Activated CD4-positive, alpha-beta T cell treated with anti-CD3 and anti-CD28 coated beads, Interleukin-2, amount 10 ng/mL, durations not matched to agents 24 days and 14 days (primary cell): ENCODE data around the gene ANKRD13C. TPM values are rescaled to one million over a fixed set of nuclear protein-coding genes. Genes with fewer than 3 reads are reported as not detected.
"Not testable (repeated sequence)": the region's sequence is repeated elsewhere in the genome, so short reads cannot be mapped to it uniquely, and the experiment has no call there.

Source experiments
- DNase-seq: peaks from one replicate; pipeline ENCODE4 v3.0.0; 2022
- H3K27ac Mint-ChIP-seq: one replicate; pipeline ENCODE4 v1.8.0; 2022; ENCODE audit warnings: mild to moderate bottlenecking, mixed read lengths
- H3K27me3 Mint-ChIP-seq: one replicate; pipeline ENCODE4 v1.8.0; 2022; ENCODE audit warnings: mixed read lengths
- H3K36me3 Mint-ChIP-seq: one replicate; pipeline ENCODE4 v1.8.0; 2022; ENCODE audit warnings: low read depth, mild to moderate bottlenecking, mixed read lengths
- H3K4me1 Mint-ChIP-seq: one replicate; pipeline ENCODE4 v1.8.0; 2021; ENCODE audit warnings: mixed read lengths
- H3K4me3 Mint-ChIP-seq: one replicate; pipeline ENCODE4 v1.8.0; 2022; ENCODE audit warnings: mild to moderate bottlenecking, moderate library complexity, mixed read lengths
- H3K9me3 Mint-ChIP-seq: one replicate; pipeline ENCODE4 v1.8.0; 2021; ENCODE audit warnings: mixed read lengths
- intact Hi-C: fragments of 100-400 bp; cut with micrococcal nuclease; formaldehyde crosslinking; loops from one replicate; pipeline ENCODE4 v1.15.1; 2023
- total RNA-seq: library from RNA; stranded (reverse); gene quantifications from 2 replicates; pipeline ENCODE4 v1.2.3, GENCODE V29; 2022

The ANKRD13C gene
- total RNA-seq, 1 donor from 2014 or later = 24.6 TPM

- not testable (repeated sequence) for H3K27ac Mint-ChIP-seq, H3K4me3 Mint-ChIP-seq, DNase-seq, H3K36me3 Mint-ChIP-seq, H3K4me1 Mint-ChIP-seq, H3K27me3 Mint-ChIP-seq, H3K9me3 Mint-ChIP-seq
- intact Hi-C loops = loop anchor here (5.0 kb wide), 1 partner anchor 621 kb away; no protein-coding TSS in a partner anchor
These were observed 19.1 kb upstream of the ANKRD13C start for GRCh38 chr1:70373580-70373979.

DNA sequence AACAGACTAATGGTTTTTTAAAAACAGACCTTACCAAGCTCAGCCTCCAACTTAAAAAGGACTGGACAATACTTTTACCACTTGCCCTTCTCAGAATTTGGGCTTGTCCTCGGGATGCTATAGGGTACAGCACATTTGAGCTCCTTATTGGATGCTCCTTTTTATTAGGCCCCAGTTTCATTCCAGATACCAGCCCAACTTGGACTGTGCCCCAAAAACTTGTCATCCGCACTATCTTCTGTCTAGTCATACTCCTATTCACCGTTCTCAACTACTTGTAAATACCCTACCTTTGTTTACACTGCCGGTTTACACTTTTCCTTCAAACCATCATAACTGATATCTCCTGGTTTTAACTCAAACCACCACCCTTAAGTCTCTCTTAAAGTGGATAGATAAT is 17.9 kb upstream of the ANKRD13C start:
- Mint-ChIP-seq H3K4me1 (no peaks in the 10 kb centered on the region), H3K27me3 (no peaks in the 10 kb centered on the region)
- intact Hi-C loops = loop anchor here (5.0 kb wide), 1 partner anchor 620 kb away; no protein-coding TSS in a partner anchor

DNA sequence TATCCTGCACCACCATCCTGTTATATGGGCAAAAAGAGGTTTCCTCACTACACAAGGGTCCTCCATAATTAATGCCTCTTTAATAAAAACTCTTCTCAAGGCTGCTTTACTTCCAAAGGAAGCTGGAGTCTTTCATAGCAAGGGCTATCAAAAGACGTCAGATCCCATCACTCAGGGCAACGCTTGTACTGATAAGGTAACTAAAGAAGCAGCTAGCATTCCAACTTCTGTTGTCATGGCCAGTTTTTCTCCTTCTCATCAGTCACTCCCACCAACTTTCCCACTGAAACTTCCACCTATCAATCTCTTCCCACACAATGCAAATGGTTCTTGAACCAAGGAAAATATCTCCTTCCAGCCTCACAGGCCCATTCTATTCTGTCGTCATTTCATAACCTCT is 17.1 kb upstream of the ANKRD13C start:
- intact Hi-C loops = loop anchor here (5.0 kb wide), 1 partner anchor 619 kb away; no protein-coding TSS in a partner anchor
- H3K27me3 Mint-ChIP-seq, DNase-seq, H3K36me3 Mint-ChIP-seq, H3K9me3 Mint-ChIP-seq, H3K4me1 Mint-ChIP-seq, H3K27ac Mint-ChIP-seq, H3K4me3 Mint-ChIP-seq: not testable (repeated sequence)

More for the DNA sequence above, 17.9 kb upstream of the ANKRD13C start:
- Mint-ChIP-seq H3K9me3 (no peaks in the 10 kb centered on the region), H3K4me3 (no peak overlapping the region), H3K36me3 (peaks cover 2% of the 10 kb centered on the region), H3K27ac (no peak overlapping the region)
- DNase-seq = no peak

DNA sequence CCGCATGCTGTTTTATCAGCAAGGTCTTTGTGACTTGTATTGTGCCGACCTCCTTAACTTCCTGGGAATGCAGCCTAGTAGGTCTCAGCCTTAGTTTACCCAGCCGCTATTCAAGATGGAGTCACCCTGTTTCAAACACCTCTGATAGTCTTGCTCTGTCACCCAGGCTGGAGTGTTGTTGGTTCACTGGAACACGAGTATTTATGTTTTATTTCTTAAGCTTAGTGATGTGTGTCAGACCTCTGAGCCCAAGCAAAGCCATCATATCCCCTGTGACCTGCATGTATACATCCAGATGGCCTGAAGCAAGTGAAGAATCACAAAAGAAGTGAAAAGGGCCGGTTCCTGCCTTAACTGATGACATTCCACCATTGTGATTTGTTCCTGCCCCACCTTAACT is 12.9 kb upstream of the ANKRD13C start:
- DNase-seq, H3K4me3 Mint-ChIP-seq, H3K4me1 Mint-ChIP-seq, H3K9me3 Mint-ChIP-seq, intact Hi-C loops, H3K27ac Mint-ChIP-seq, H3K36me3 Mint-ChIP-seq, H3K27me3 Mint-ChIP-seq: not testable (repeated sequence)

DNA sequence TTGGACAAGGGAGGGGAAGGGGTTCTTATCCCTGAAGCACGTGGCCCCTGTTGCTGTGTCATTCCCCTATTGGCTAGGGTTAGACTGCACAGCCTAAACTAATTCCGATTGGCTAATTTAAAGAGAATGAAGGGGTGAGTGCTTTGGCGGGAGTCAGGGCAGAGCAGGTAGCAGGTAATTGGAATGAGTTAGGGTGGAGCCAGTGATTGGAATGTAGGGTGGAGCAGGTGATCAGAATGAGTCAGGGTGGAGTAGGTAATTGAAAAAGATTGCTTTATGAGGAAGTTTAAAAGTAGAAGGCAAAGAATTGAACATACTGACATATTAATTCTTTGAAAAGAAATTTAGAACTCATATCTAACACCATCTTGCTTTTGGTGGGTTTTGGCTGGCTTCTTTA is 12.5 kb upstream of the ANKRD13C start:
- H3K27me3 Mint-ChIP-seq, H3K36me3 Mint-ChIP-seq, H3K4me1 Mint-ChIP-seq: not testable (repeated sequence)

DNA sequence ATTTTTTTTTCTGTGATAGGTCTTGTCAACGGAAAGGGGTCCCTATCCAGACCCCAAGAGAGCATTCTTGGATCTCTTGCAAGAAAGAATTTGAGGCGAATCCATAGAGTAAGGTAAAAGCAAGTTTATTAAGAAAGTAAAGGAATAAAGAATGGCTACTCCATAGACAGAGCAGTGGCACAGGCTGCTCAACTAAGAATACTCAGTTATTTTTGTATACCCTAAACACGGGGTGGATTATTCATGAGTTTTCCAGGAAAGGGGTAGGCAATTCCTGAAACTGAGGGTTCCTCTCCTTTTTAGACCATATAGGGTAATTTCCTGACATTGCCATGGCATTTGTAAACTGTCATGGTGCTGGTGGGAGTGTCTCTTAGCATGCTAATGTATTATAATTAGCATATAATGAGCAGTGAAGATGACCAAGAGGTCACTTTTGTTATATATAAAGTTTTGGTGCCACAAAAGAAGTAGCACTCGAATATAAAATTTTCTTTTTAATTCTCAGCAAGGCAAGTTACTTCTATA is 12.0 kb upstream of the ANKRD13C start:
- H3K36me3 Mint-ChIP-seq, intact Hi-C loops: not testable (repeated sequence)

More for the DNA sequence above, 12.5 kb upstream of the ANKRD13C start:
- H3K9me3 Mint-ChIP-seq, DNase-seq, intact Hi-C loops, H3K27ac Mint-ChIP-seq, H3K4me3 Mint-ChIP-seq: not testable (repeated sequence)

GRCh38 chr1:70364439-70364838 is 9.9 kb upstream of the ANKRD13C start:
- Mint-ChIP-seq H3K27me3 (no peaks in the 10 kb centered on the region), H3K27ac (no peak overlapping the region), H3K36me3 (peaks cover 4% of the 10 kb centered on the region), H3K9me3 (no peaks in the 10 kb centered on the region), H3K4me1 (peaks cover 4% of the 10 kb centered on the region), H3K4me3 (no peak overlapping the region)
- intact Hi-C loops = no loop called here
- DNase-seq = no peak

More for the DNA sequence above, 12.0 kb upstream of the ANKRD13C start:
- H3K27me3 Mint-ChIP-seq, H3K9me3 Mint-ChIP-seq, H3K4me3 Mint-ChIP-seq, H3K4me1 Mint-ChIP-seq, H3K27ac Mint-ChIP-seq, DNase-seq: not testable (repeated sequence)

DNA sequence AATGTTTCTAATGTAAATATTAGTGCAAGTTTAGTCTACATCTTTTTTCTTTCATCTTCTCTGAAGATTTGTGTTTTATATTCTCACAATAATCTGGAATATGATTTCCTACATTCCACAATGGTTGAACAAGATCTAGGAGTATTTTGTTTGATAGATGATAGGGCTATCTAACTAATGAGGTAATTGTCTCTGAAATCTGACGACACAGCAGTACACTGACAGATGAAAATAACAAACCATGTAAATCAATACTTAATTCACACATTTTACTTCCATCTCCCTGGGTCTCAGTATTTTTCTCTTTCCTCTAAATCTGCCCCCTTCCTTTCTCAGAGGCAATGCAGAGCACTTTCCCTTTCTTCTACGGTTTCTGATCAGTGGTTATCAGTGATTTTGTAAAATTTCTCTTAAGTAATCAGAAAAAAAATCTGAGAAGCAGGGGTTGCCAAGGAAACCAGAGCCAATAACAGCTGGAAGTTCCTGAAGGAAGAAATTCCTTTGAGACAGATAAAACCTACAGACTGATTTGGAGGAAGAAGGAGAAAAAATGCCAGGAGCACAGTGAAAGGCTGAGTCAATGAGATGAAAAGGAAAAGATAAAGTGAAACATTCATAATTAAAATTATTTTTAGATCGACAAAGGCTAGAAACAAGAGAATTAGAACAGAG is 7.3 kb upstream of the ANKRD13C start:
- peaks cover 2% of the 10 kb centered on the region for H3K36me3 Mint-ChIP-seq
- H3K27ac Mint-ChIP-seq = no peak overlapping the region
- no peak for DNase-seq
- H3K4me3 Mint-ChIP-seq = no peak overlapping the region
- intact Hi-C loops = no loop called here
- peaks cover 4% of the 10 kb centered on the region for H3K4me1 Mint-ChIP-seq
- H3K9me3 Mint-ChIP-seq = no peaks in the 10 kb centered on the region
- H3K27me3 Mint-ChIP-seq = no peaks in the 10 kb centered on the region

DNA sequence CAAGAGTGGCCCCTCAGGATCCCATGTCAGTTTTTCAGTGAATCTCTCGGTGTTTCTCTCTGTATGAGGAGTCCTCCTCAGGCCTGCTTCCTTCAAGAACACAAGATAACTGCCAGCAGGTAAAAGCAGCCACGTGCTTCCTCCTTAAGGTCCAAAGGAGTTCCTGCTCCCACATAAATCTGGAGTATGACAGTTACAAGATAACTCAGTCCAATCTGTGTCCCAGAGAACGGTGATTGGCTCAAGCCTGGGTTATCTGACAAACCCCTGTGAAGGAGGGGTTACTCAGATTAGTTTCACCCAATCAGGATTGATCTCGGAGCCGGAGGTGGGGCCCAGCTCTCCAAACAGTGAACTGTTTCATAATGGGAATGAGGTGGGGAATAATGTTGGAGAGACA is 5.8 kb upstream of the ANKRD13C start:
- Mint-ChIP-seq H3K4me3 (no peak overlapping the region), H3K9me3 (no peaks in the 10 kb centered on the region), H3K36me3 (peaks cover 5% of the 10 kb centered on the region), H3K4me1 (peaks cover 6% of the 10 kb centered on the region), H3K27me3 (no peaks in the 10 kb centered on the region), H3K27ac (no peak overlapping the region)
- intact Hi-C loops = no loop called here
- no peak for DNase-seq

- DNase-seq = no peak
- H3K27me3 Mint-ChIP-seq = no peaks in the 10 kb centered on the region
- intact Hi-C loops = loop anchor here (10.0 kb wide), 1 partner anchor 146 kb away; no protein-coding TSS in a partner anchor
- H3K4me3 Mint-ChIP-seq = no peak overlapping the region
- peaks cover 8% of the 10 kb centered on the region for H3K36me3 Mint-ChIP-seq
- H3K27ac Mint-ChIP-seq = no peak overlapping the region
- peaks cover 3% of the 10 kb centered on the region for H3K9me3 Mint-ChIP-seq
- H3K4me1 Mint-ChIP-seq = peaks cover 12% of the 10 kb centered on the region
These were observed 4.5 kb upstream of the ANKRD13C start for GRCh38 chr1:70358921-70359564.

DNA sequence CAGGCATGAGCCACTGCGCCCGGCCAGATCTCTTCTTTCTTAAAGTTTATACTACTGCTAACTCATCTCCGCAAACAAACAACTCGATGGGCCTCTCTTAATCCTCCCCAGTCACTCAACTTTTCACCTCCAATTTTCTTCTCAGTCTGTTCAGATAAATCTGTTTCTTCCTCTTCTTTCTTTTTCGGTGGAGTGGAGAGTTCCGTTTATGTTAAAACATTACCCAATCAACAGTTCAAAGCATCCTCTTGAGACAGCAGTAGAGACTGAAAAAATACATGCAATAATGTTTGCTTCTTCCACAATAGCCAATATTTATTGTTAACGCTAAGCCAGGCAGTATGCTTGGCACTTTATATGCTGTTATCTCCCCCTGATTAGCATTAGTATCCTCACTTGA is 1.4 kb upstream of the ANKRD13C start:
- H3K36me3 Mint-ChIP-seq = peaks cover 20% of the 10 kb centered on the region
- H3K4me3 Mint-ChIP-seq = peak overlapping the region; percentile 36
- peak overlapping the region; percentile 75 for H3K27ac Mint-ChIP-seq
- no peak for DNase-seq
- peaks cover 3% of the 10 kb centered on the region for H3K9me3 Mint-ChIP-seq
- intact Hi-C loops = loop anchor here (1.0 to 10.0 kb wide), 2 partner anchors 149 to 725 kb away; partner anchors contain the start of gene ZRANB2
- peaks cover 20% of the 10 kb centered on the region for H3K4me1 Mint-ChIP-seq
- H3K27me3 Mint-ChIP-seq = no peaks in the 10 kb centered on the region

DNA sequence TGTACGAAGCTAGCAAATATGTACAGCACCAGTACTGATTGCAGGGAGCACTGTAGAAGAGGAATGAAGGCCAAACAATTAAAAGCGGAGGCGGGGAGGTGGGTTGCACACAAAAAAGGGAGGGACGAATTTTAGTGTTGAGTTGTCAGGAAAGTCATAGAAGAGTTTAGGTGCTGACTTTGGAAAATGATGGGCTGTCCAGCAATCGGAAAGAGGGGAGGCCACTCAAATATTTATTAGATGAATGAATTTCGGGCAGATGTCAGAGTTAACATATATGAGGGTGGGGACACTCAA is 537 bp upstream of the ANKRD13C start:
- Mint-ChIP-seq H3K4me1 (peaks cover 26% of the 10 kb centered on the region), H3K27ac (peak overlapping the region; percentile 97), H3K9me3 (peaks cover 3% of the 10 kb centered on the region), H3K36me3 (peaks cover 24% of the 10 kb centered on the region), H3K27me3 (no peaks in the 10 kb centered on the region), H3K4me3 (peak overlapping the region; percentile 95)
- DNase-seq = no peak
- intact Hi-C loops = loop anchor here (1.0 to 10.0 kb wide), 2 partner anchors 150 to 726 kb away; partner anchors contain the start of gene ZRANB2

DNA sequence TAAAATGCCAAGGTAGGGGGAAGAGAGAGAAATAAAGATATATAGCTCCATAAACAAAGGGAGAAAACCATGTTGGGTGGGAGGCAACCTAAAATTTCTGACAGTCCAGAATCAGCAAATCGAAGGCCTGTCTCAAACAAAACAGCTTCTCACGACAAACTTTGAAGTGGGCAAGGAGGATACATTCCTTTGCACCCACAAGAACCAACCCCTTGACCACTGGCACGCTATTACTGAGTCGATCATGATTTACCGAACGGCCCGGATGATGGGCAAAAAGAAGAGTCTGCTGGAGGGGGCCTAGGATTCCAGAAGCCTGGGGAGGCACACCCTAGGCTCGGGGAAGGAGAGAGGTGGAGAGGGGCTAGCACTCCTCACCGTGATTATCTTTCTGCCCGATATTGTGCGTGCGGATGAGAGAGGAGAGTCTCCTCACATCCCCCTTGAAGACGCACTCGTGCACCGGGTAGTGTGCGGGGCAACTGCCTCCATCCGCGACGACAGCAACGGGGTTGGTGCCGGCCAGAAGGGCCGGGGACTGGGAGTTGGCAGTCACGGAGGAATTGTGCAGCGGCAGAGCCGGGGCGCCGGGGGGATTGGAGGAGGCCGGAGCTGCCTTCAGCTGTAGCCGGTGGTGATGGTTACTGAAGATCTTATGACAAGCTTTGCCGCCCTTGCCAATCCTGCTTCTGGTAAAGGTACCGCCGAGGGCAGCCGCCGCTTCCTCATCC is 756 bp downstream of the ANKRD13C start:
- H3K4me3 Mint-ChIP-seq = peak overlapping the region; percentile 95
- intact Hi-C loops = loop anchor here (1.0 to 10.0 kb wide), 6 partner anchors 36 to 151 kb away; partner anchors contain the start of genes CTH, LRRC40 and SRSF11
- no peaks in the 10 kb centered on the region for H3K27me3 Mint-ChIP-seq
- DNase-seq = peak; percentile 81
- H3K36me3 Mint-ChIP-seq = peaks cover 28% of the 10 kb centered on the region
- peaks cover 3% of the 10 kb centered on the region for H3K9me3 Mint-ChIP-seq
- H3K4me1 Mint-ChIP-seq = peaks cover 29% of the 10 kb centered on the region
- peak overlapping the region; percentile 97 for H3K27ac Mint-ChIP-seq

DNA sequence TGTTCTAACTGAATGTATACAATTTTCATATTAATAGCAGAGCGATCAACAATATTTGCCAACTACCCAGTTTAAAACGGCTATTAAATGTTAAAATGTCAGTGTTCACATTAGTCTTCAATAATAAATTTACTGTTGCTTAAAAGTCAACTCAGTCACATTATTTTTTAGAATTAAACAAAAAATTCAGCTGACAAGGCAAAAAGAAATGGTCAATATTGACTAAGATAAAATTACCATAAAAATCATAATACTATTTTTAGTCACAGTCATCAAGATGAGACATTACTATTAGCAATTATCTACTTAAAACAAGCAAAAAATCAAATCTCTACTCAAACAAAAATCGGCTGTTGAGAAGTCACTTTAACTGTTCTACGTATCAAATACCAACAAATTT is 1.5 kb downstream of the ANKRD13C start:
- DNase-seq = no peak
- intact Hi-C loops = loop anchor here (5.0 to 10.0 kb wide), 3 partner anchors 36 to 152 kb away; no protein-coding TSS in a partner anchor
- Mint-ChIP-seq H3K27me3 (no peaks in the 10 kb centered on the region), H3K27ac (peak overlapping the region; percentile 97), H3K4me1 (peaks cover 29% of the 10 kb centered on the region), H3K36me3 (peaks cover 30% of the 10 kb centered on the region), H3K9me3 (peaks cover 3% of the 10 kb centered on the region), H3K4me3 (peak overlapping the region; percentile 95)
